Endothelial cell of umbilical vein (primary cell): ENCODE measurements around the gene SSC5D. TPM values are rescaled to one million over a fixed set of nuclear protein-coding genes. Genes with fewer than 3 reads are reported as not detected.

ENCODE experiments used
- BruUV-seq: library from RNA; stranded (reverse); fragments of 400-500 nt; replicated peaks from 2 replicates; lab custom pipeline; 2021; lab: Mats Ljungman, UMichigan
- CTCF ChIA-PET: fragments of 300-600, 350-600 bp; sonication (Branson Sonifier 250); formaldehyde crosslinking; loops from one replicate; lab custom pipeline; 2021; ENCODE audit warnings: antibody characterized with exemption, inconsistent platforms; lab: Charles Lee
- POLR2A ChIA-PET: fragments of 300-600, 350-600 bp; sonication (Branson Sonifier 250); formaldehyde crosslinking; loops from one replicate; lab custom pipeline; 2021; ENCODE audit warnings: antibody characterized with exemption, inconsistent platforms; lab: Charles Lee
- DNase-seq: peaks from one replicate; pipeline ENCODE4 v3.0.0-alpha.2; 2011; ENCODE audit warnings: low read depth, low spot score
- FAIRE-seq: peaks from 2 replicates; lab custom pipeline; 2011; peaks lifted over from hg19 to GRCh38; lab: Jason Lieb, UNC
- H2AFZ ChIP-seq: 2 replicates; pipeline ENCODE4 v1.6.0; 2012; ENCODE audit warnings: low read depth, low read length, control low read depth, inconsistent platforms
- H3K27ac ChIP-seq: 2 replicates; pipeline ENCODE4 v1.5.1; 2011; ENCODE audit warnings: low read depth, mild to moderate bottlenecking, control low read depth, low read length, moderate library complexity; ENCODE audit not compliant: insufficient read depth
- H3K27me3 ChIP-seq, 2 experiments: 2 replicates each; pipeline versions ENCODE4 v1.6.0 to v1.6.1; 2011; ENCODE audit warnings: low read length in 2 of 2, mixed read lengths in 1 of 2; ENCODE audit not compliant: control insufficient read depth in 2 of 2, insufficient read depth in 2 of 2
- H3K36me3 ChIP-seq, 2 experiments: 2 replicates in 1 of 2; 3 replicates in 1 of 2; pipeline ENCODE4 v1.5.1; 2011; ENCODE audit warnings: low read length in 2 of 2, mild to moderate bottlenecking in 1 of 2, moderate library complexity in 1 of 2; ENCODE audit not compliant: control insufficient read depth in 2 of 2, insufficient read depth in 2 of 2; ENCODE audit errors: extremely low read depth in 1 of 2
- H3K4me1 ChIP-seq: 3 replicates; pipeline ENCODE4 v1.5.1; 2011; ENCODE audit warnings: mild to moderate bottlenecking, low read length; ENCODE audit not compliant: control insufficient read depth, insufficient read depth; ENCODE audit errors: extremely low read depth
- H3K4me2 ChIP-seq: 2 replicates; pipeline ENCODE4 v1.6.1; 2011; ENCODE audit warnings: low read length, control low read depth, mixed read lengths; ENCODE audit not compliant: insufficient read depth
- H3K4me3 ChIP-seq, 3 experiments: fragments of 200-600 bp in 1 of 3; sonication (generic), shearing (Covaris generic) in 1 of 3; replicated peaks in 1 of 3; 2 replicates each; pipeline ENCODE4 v1.5.1; 2011 to 2016; ENCODE audit warnings: control low read depth in 3 of 3, low read length in 3 of 3, mild to moderate bottlenecking in 2 of 3, inconsistent platforms in 1 of 3, low read depth in 1 of 3, moderate library complexity in 1 of 3; ENCODE audit not compliant: insufficient read depth in 1 of 3
- H3K79me2 ChIP-seq: 2 replicates; pipeline ENCODE4 v1.6.0; 2012; ENCODE audit warnings: low read length, inconsistent platforms; ENCODE audit not compliant: control insufficient read depth, insufficient read depth
- H3K9ac ChIP-seq: replicated peaks from 2 replicates; pipeline ENCODE3; 2011; ENCODE audit warnings: low read length, control low read depth; ENCODE audit not compliant: insufficient read depth; ENCODE audit errors: extremely low read depth
- H3K9me1 ChIP-seq: replicated peaks from 3 replicates; pipeline ENCODE4 v1.6.0; 2011; ENCODE audit warnings: mild to moderate bottlenecking, low read length; ENCODE audit not compliant: control insufficient read depth, insufficient read depth; ENCODE audit errors: extremely low read depth
- H3K9me3 ChIP-seq: replicated peaks from 2 replicates; pipeline ENCODE4 v1.5.1; 2012; ENCODE audit warnings: low read length, inconsistent platforms; ENCODE audit not compliant: control insufficient read depth, insufficient read depth
- H4K20me1 ChIP-seq: replicated peaks from 2 replicates; pipeline ENCODE3; 2011; ENCODE audit warnings: mild to moderate bottlenecking, low read length; ENCODE audit not compliant: control insufficient read depth, insufficient read depth; ENCODE audit errors: extremely low read depth
- EZH2 ChIP-seq: IDR thresholded peaks from 2 replicates; pipeline ENCODE4 v1.6.1; 2012; ENCODE audit warnings: borderline replicate concordance, low read depth, mild to moderate bottlenecking, moderate library complexity, low read length, inconsistent platforms; ENCODE audit not compliant: severe bottlenecking
- FOS ChIP-seq: IDR thresholded peaks from 2 replicates; pipeline ENCODE4 v1.6.1; 2011; ENCODE audit warnings: mild to moderate bottlenecking, low read length, moderate library complexity, borderline replicate concordance; ENCODE audit not compliant: insufficient read depth
- GATA2 ChIP-seq: IDR thresholded peaks from 2 replicates; pipeline ENCODE4 v1.7.0; 2011; ENCODE audit warnings: low read depth, mild to moderate bottlenecking, moderate library complexity, mixed read lengths, low read length; ENCODE audit not compliant: insufficient read length, insufficient read depth
- JUN ChIP-seq: IDR thresholded peaks from 2 replicates; pipeline ENCODE4 v1.6.1; 2011; ENCODE audit warnings: borderline replicate concordance, low read depth; ENCODE audit not compliant: insufficient read length, insufficient read depth
- MYC ChIP-seq: IDR thresholded peaks from one replicate; pipeline ENCODE4 v1.6.1; 2011; ENCODE audit warnings: mild to moderate bottlenecking, low read depth, low read length
- POLR2A ChIP-seq: IDR thresholded peaks from 2 replicates; pipeline ENCODE4 v1.6.1; 2012; ENCODE audit warnings: low read depth, mild to moderate bottlenecking, control low read depth, low read length
- POLR2AphosphoS5 ChIP-seq: IDR thresholded peaks from 2 replicates; pipeline ENCODE4 v1.6.1; 2012; ENCODE audit warnings: low read depth, mild to moderate bottlenecking, control low read depth, low read length, moderate library complexity; ENCODE audit not compliant: insufficient read depth
- dilution Hi-C: fragments of 300-500 bp; cut with MboI; formaldehyde crosslinking; loops from one replicate; pipeline ENCODE4 v1.15.0; 2019; ENCODE audit warnings: low sequenced_read_pairs; ENCODE audit not compliant: extremely low pct_ligation_motif_present
- intact Hi-C: fragments of 100-400 bp; cut with micrococcal nuclease; formaldehyde crosslinking; loops from one replicate; pipeline ENCODE4 v1.10.0; 2022
- polyA plus RNA-seq, 4 experiments: library from polyadenylated mRNA; depleted of rRNA in 3 of 4; stranded (reverse) in 3 of 4; unstranded in 1 of 4; fragments of >200 nt; gene quantifications; 2 replicates each; pipeline versions ENCODE4 v1.2.1 to v1.2.3, GENCODE V29; 2011 to 2012; ENCODE audit warnings: missing spikeins in 1 of 4
- total RNA-seq: library from RNA; stranded (reverse); gene quantifications from 2 replicates; pipeline ENCODE4 v1.2.3, GENCODE V29; 2021
- TF ChIP-seq, protein P1 (sequence below): IDR thresholded peaks from 2 replicates; pipeline ENCODE4 v1.6.1; 2011; ENCODE audit not compliant: insufficient read depth, insufficient read length
- TF ChIP-seq, protein P2 (sequence below), 2 donors: IDR thresholded peaks; 1 replicate in 1 of 2; 2 replicates in 1 of 2; pipeline ENCODE4 v1.5.1; 2011; ENCODE audit warnings: low read length in 2 of 2, mild to moderate bottlenecking in 2 of 2, moderate library complexity in 2 of 2, control low read depth in 1 of 2, inconsistent platforms in 1 of 2, low read depth in 1 of 2; ENCODE audit not compliant: insufficient read depth in 1 of 2; ENCODE audit errors: extremely low read depth in 1 of 2

Gene SSC5D
- total and polyA plus RNA-seq, 2 donors (not counting 3 experiments of a cell fraction or from before 2014, with no cell fraction given), result 0.47 to 1.3 TPM

DNA sequence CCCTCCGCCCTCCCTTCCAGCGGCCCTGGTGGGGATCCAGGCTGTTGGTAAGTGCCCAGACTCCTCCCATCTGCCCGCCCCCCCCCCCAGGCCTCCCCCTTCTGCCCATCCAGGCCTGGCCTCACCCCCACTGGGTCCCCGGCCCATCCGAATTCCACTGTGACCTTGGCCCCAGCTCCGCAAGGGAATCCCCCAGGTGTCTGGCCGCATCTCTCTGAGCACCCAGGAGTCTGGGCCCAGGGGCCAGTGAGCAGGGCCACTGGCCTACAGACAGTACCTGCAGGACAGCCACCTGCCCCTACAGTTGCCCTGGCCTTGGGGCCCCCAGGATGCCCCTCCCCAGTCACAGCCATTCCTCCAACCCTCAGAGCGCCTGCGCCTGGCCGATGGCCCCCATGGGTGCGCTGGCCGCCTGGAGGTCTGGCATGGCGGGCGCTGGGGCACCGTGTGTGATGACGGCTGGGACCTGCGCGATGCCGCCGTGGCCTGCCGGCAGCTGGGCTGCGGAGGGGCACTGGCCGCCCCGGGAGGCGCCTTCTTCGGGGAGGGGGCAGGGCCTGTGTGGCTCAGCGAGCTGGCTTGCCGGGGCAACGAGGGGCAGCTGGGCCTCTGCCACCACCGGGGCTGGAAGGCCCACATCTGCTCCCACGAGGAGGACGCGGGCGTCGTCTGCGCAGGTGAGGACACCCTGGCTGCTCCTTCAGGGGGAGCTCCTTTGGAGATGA, 912 bp downstream of the SSC5D start:
- Histone ChIP-seq H3K27me3 (no peaks in the 10 kb centered on the region), H2AFZ (no peak overlapping the region), H3K4me3 (no peak overlapping the region), H3K4me1 (peaks cover 34% of the 10 kb centered on the region), H4K20me1 (no peaks in the 10 kb centered on the region), H3K36me3 (no peaks in the 10 kb centered on the region), H3K79me2 (peaks cover 2% of the 10 kb centered on the region), H3K9me3 (no peaks in the 10 kb centered on the region), H3K27ac (no peak overlapping the region), H3K9me1 (no peaks in the 10 kb centered on the region), H3K9ac (no peak overlapping the region), H3K4me2 (no peak overlapping the region)
- ChIA-PET POLR2A (interaction anchor here (0.5 kb wide), 1 partner anchor 15 kb away, joined by 3 read pairs; no protein-coding TSS in a partner anchor), CTCF (interaction anchor here (0.7 to 6.1 kb wide), 3 partner anchors 15 to 22 kb away, joined by 3 to 91 read pairs (median 3); no protein-coding TSS in a partner anchor)
- no TSS peak for BruUV-seq
- DNase-seq, result no peak
- dilution Hi-C loops (no loop called here), intact Hi-C loops (no loop called here)
- TF ChIP-seq FOS (no peak), GATA2 (no peak), POLR2A (no peak), EZH2 (no peak), POLR2AphosphoS5 (no peak), MYC (no peak), JUN (no peak)
- TF ChIP-seq, protein P1, sequence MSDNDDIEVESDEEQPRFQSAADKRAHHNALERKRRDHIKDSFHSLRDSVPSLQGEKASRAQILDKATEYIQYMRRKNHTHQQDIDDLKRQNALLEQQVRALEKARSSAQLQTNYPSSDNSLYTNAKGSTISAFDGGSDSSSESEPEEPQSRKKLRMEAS, result no peak
- TF ChIP-seq, protein P2, sequence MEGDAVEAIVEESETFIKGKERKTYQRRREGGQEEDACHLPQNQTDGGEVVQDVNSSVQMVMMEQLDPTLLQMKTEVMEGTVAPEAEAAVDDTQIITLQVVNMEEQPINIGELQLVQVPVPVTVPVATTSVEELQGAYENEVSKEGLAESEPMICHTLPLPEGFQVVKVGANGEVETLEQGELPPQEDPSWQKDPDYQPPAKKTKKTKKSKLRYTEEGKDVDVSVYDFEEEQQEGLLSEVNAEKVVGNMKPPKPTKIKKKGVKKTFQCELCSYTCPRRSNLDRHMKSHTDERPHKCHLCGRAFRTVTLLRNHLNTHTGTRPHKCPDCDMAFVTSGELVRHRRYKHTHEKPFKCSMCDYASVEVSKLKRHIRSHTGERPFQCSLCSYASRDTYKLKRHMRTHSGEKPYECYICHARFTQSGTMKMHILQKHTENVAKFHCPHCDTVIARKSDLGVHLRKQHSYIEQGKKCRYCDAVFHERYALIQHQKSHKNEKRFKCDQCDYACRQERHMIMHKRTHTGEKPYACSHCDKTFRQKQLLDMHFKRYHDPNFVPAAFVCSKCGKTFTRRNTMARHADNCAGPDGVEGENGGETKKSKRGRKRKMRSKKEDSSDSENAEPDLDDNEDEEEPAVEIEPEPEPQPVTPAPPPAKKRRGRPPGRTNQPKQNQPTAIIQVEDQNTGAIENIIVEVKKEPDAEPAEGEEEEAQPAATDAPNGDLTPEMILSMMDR (IDR thresholded peaks at IDR 0.05; ENCODE audit: extremely low read depth in 1 of 2, insufficient read depth in 1 of 2, low read depth in 1 of 2, low read length in 2 of 2), result no peak
- no peak for FAIRE-seq
